ENCODE data around the gene CHRNA10. TPM values are rescaled to one million over a fixed set of nuclear protein-coding genes. Genes with fewer than 3 reads are reported as not detected.

Gene CHRNA10
- total RNA-seq, 1 donor: 0.86 TPM

- DNase-seq (ENCODE audit: low read depth): no peak
- TF ChIP-seq, protein P1, sequence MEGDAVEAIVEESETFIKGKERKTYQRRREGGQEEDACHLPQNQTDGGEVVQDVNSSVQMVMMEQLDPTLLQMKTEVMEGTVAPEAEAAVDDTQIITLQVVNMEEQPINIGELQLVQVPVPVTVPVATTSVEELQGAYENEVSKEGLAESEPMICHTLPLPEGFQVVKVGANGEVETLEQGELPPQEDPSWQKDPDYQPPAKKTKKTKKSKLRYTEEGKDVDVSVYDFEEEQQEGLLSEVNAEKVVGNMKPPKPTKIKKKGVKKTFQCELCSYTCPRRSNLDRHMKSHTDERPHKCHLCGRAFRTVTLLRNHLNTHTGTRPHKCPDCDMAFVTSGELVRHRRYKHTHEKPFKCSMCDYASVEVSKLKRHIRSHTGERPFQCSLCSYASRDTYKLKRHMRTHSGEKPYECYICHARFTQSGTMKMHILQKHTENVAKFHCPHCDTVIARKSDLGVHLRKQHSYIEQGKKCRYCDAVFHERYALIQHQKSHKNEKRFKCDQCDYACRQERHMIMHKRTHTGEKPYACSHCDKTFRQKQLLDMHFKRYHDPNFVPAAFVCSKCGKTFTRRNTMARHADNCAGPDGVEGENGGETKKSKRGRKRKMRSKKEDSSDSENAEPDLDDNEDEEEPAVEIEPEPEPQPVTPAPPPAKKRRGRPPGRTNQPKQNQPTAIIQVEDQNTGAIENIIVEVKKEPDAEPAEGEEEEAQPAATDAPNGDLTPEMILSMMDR (IDR thresholded peaks at IDR 0.05; ENCODE audit: insufficient read depth, low read depth, low read length): no peak
These were observed 7.9 kb upstream of the CHRNA10 start for GRCh38 chr11:3679077-3679476.

GRCh38 chr11:3675971-3676370, 4.8 kb upstream of the CHRNA10 start:
- DNase-seq (ENCODE audit: low read depth): no peak
- no peak overlapping the region for H3K4me3 ChIP-seq (ENCODE audit: low read depth, low read length)
- TF ChIP-seq, protein P1 (IDR thresholded peaks at IDR 0.05; ENCODE audit: insufficient read depth, low read depth, low read length): no peak

More at GRCh38 chr11:3679077-3679476, 7.9 kb upstream of the CHRNA10 start:
- H3K4me3 ChIP-seq (ENCODE audit: low read depth, low read length): no peak overlapping the region

- H3K4me3 ChIP-seq (ENCODE audit: low read depth, low read length): no peak overlapping the region
- peak; percentile 11 for DNase-seq (ENCODE audit: low read depth)
These were observed 3.0 kb upstream of the CHRNA10 start for GRCh38 chr11:3674189-3674588.

DNA sequence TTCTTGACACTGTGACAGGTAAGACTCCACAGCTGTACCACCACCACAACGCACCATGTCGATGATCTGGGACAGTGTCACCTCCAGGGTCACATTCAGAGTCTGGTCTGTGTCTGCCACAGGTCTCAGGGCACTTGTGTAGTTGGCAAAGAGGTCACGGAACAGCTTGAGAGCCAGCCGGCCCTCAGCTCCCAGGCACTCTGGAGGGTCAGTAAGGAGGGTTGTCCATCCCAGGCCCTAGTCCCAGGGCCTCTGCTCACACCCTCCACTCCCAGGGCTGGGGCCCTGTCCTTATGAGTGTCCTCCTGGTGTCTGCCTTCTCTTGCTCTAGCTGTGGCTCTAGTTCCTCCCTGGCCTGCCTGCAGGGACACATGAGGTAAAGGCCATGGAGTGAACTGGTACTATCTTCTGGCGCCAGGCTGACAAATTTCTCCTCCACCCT, 1.4 kb downstream of the CHRNA10 start:
- no peak for DNase-seq (ENCODE audit: low read depth)
- H3K4me3 ChIP-seq (ENCODE audit: low read depth, low read length): no peak overlapping the region
- TF ChIP-seq, protein P1 (IDR thresholded peaks at IDR 0.05; ENCODE audit: insufficient read depth, low read depth, low read length): no peak

More at GRCh38 chr11:3674189-3674588, 3.0 kb upstream of the CHRNA10 start:
- TF ChIP-seq, protein P1 (IDR thresholded peaks at IDR 0.05; ENCODE audit: insufficient read depth, low read depth, low read length): no peak

- DNase-seq (ENCODE audit: low read depth): no peak
- H3K4me3 ChIP-seq (ENCODE audit: low read depth, low read length): no peak overlapping the region
- TF ChIP-seq, protein P1 (IDR thresholded peaks at IDR 0.05; ENCODE audit: insufficient read depth, low read depth, low read length): no peak
These were observed 2.1 kb downstream of the CHRNA10 start for GRCh38 chr11:3669128-3669527.

DNA sequence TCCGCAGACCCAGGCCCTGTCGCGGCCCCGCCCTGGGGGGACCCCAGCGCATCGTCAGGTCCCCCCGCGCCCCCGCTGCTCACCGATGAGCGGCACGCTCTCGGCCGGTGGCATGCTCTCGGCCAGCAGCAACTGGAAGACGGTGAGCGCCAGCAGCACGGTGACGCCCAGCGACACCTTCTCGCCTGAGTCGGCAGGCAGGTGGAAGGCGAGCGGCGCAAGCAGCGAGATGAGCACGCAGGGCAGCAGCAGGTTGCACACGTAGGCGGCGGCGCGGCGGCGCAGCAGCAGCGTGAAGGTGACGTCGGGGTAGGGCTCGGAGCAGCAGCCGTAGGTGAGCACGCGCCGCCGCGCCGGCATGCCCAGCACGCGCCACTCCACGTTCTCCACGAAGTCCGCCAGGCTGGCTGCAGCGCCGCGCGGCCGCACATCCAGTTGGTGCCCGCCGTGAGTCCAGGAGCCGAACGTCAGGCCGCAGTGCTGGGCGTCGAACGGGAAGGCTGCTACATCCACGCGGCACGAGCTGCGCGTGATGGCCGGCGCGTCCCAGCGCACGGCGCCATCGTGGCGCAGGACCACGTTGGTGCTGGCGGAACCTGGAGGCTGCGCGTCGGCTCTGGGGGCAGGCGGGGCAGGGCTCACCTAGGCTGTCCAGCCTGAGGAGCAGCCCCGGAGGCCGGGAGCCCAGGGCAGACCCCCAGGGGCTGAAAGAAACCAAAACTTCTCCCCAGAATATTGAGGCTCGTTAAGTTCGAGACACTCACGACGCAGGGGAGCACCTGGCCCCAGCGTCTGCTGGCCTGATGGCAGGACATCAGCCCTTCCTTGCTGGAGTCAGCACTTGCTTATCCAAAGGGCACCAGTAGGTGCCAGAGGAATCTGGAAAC, 3.8 kb downstream of the CHRNA10 start:
- DNase-seq (ENCODE audit: low read depth): no peak
- H3K4me3 ChIP-seq (ENCODE audit: low read depth, low read length): no peak overlapping the region
- TF ChIP-seq, protein P1 (IDR thresholded peaks at IDR 0.05; ENCODE audit: insufficient read depth, low read depth, low read length): no peak
